GM21390 (cell line): ENCODE measurements around the gene KIAA0930.

Experiments
- ATAC-seq: cut with Tn5 transposase; IDR thresholded peaks from one replicate; pipeline ENCODE4 v1.9.1; 2021; ENCODE audit not compliant: unreplicated experiment

Gene KIAA0930

GRCh38 chr22:45223304-45224117, 17.2 kb downstream of the KIAA0930 start:
- ATAC-seq, result no peak

GRCh38 chr22:45221201-45221600, 19.5 kb downstream of the KIAA0930 start:
- ATAC-seq, result no peak

GRCh38 chr22:45218976-45219375, 21.7 kb downstream of the KIAA0930 start:
- ATAC-seq, result no peak

- ATAC-seq, result no peak
These were observed 22.9 kb downstream of the KIAA0930 start for GRCh38 chr22:45217806-45218205.

GRCh38 chr22:45217345-45217744, 23.3 kb downstream of the KIAA0930 start:
- no peak for ATAC-seq

- no peak for ATAC-seq
These were observed 24.3 kb downstream of the KIAA0930 start for GRCh38 chr22:45216133-45217003.

- ATAC-seq, result no peak
These were observed 27.5 kb downstream of the KIAA0930 start for GRCh38 chr22:45212992-45213751.

GRCh38 chr22:45212306-45212709, 28.4 kb downstream of the KIAA0930 start:
- ATAC-seq, result no peak

- ATAC-seq, result no peak
These were observed 28.8 kb downstream of the KIAA0930 start for GRCh38 chr22:45211848-45212247.

GRCh38 chr22:45211435-45211834, 29.3 kb downstream of the KIAA0930 start:
- no peak for ATAC-seq

GRCh38 chr22:45210991-45211390, 29.7 kb downstream of the KIAA0930 start:
- ATAC-seq, result no peak

- no peak for ATAC-seq
These were observed 30.1 kb downstream of the KIAA0930 start for GRCh38 chr22:45210577-45210976.

- no peak for ATAC-seq
These were observed 30.5 kb downstream of the KIAA0930 start for GRCh38 chr22:45210174-45210573.

GRCh38 chr22:45208993-45209838, 31.5 kb downstream of the KIAA0930 start:
- ATAC-seq, result no peak

- ATAC-seq, result no peak
These were observed 32.0 kb downstream of the KIAA0930 start for GRCh38 chr22:45208696-45208992.

GRCh38 chr22:45207981-45208664, 32.6 kb downstream of the KIAA0930 start:
- no peak for ATAC-seq

GRCh38 chr22:45207533-45207932, 33.2 kb downstream of the KIAA0930 start:
- no peak for ATAC-seq

- ATAC-seq, result no peak
These were observed 34.5 kb downstream of the KIAA0930 start for GRCh38 chr22:45206233-45206632.

GRCh38 chr22:45205276-45205925, 35.3 kb downstream of the KIAA0930 start:
- no peak for ATAC-seq
